ENCODE results near the gene DUSP10. TPM values are rescaled to one million over a fixed set of nuclear protein-coding genes. Genes with fewer than 3 reads are reported as not detected.

Gene DUSP10
- polyA plus RNA-seq, 3 donors, result 10.4 to 41.1 (median 12.7) TPM

- Histone ChIP-seq H2AFZ (ENCODE audit: insufficient read depth, low read depth, low read length, poor library complexity, severe bottlenecking) (no peak overlapping the region), H3K27me3 (ENCODE audit: control insufficient read depth in 2 of 2, insufficient read depth in 2 of 2, low read length in 2 of 2) (no peaks in the 10 kb centered on the region), H4K20me1 (ENCODE audit: insufficient read depth, low read length) (no peaks in the 10 kb centered on the region), H3K79me2 (ENCODE audit: insufficient read depth, low read length) (peaks cover 93% of the 10 kb centered on the region), H3K9ac (ENCODE audit: insufficient read depth, low read length, poor library complexity, severe bottlenecking) (peak overlapping the region; percentile 39), H3K9me3 (replicated peaks in 1 of 2; ENCODE audit: control insufficient read depth in 1 of 2, insufficient read depth in 1 of 2, low read length in 2 of 2) (no peaks in the 10 kb centered on the region), H3K4me3 (replicated peaks in 1 of 3; ENCODE audit: low read depth in 2 of 3, low read length in 3 of 3) (no peak overlapping the region), H3K27ac (ENCODE audit: low read depth in 1 of 2, low read length in 2 of 2) (peak overlapping the region; percentile 49 to 92), H3K4me1 (ENCODE audit: control insufficient read depth in 1 of 2, insufficient read depth in 2 of 2, low read length in 2 of 2) (peaks cover 77 to 99% of the 10 kb centered on the region in 2 donors), H3K36me3 (replicated peaks in 1 of 2; ENCODE audit: control insufficient read depth in 1 of 2, insufficient read depth in 2 of 2, low read length in 2 of 2) (no peaks in the 10 kb centered on the region), H3K4me2 (replicated peaks; ENCODE audit: extremely low read depth, low read length, poor library complexity, severe bottlenecking) (peak overlapping the region; percentile 21)
- intact Hi-C loops (cut with micrococcal nuclease), result no loop called here
- H3K4me1 Mint-ChIP-seq, result peaks cover 87% of the 10 kb centered on the region
- H3K4me3 Mint-ChIP-seq, result no peak overlapping the region
- WGBS (ENCODE audit: insufficient coverage), result no CpG with 5 or more reads among the region's 1 CpG
- TF ChIP-seq CTCF (IDR thresholded peaks at IDR 0.05), result no peak
- peaks cover 15 to 25% of the 10 kb centered on the region in 2 donors for H3K36me3 Mint-ChIP-seq
- no peaks in the 10 kb centered on the region for H3K27me3 Mint-ChIP-seq (ENCODE audit: low read depth in 3 of 3)
- H3K9me3 Mint-ChIP-seq, result no peaks in the 10 kb centered on the region
- peak; percentile 86 to 97 (median 96) for DNase-seq
- peak overlapping the region; percentile 92 to 98 (median 96) for H3K27ac Mint-ChIP-seq
Observed at GRCh38 chr1:221712198-221712684, 29.6 kb downstream of the DUSP10 start.

GRCh38 chr1:221711656-221712055 is 30.2 kb downstream of the DUSP10 start:
- Histone ChIP-seq H3K4me2 (replicated peaks; ENCODE audit: extremely low read depth, low read length, poor library complexity, severe bottlenecking) (peak overlapping the region; percentile 21), H3K9me3 (replicated peaks in 1 of 2; ENCODE audit: control insufficient read depth in 1 of 2, insufficient read depth in 1 of 2, low read length in 2 of 2) (no peaks in the 10 kb centered on the region), H3K27ac (ENCODE audit: low read depth in 1 of 2, low read length in 2 of 2) (peak overlapping the region; percentile 49 to 92), H3K79me2 (ENCODE audit: insufficient read depth, low read length) (peaks cover 93% of the 10 kb centered on the region), H3K36me3 (replicated peaks in 1 of 2; ENCODE audit: control insufficient read depth in 1 of 2, insufficient read depth in 2 of 2, low read length in 2 of 2) (no peaks in the 10 kb centered on the region), H3K27me3 (ENCODE audit: control insufficient read depth in 2 of 2, insufficient read depth in 2 of 2, low read length in 2 of 2) (no peaks in the 10 kb centered on the region), H3K9ac (ENCODE audit: insufficient read depth, low read length, poor library complexity, severe bottlenecking) (peak overlapping the region; percentile 39), H3K4me1 (ENCODE audit: control insufficient read depth in 1 of 2, insufficient read depth in 2 of 2, low read length in 2 of 2) (peaks cover 79 to 99% of the 10 kb centered on the region in 2 donors), H2AFZ (ENCODE audit: insufficient read depth, low read depth, low read length, poor library complexity, severe bottlenecking) (no peak overlapping the region), H3K4me3 (replicated peaks in 1 of 3; ENCODE audit: low read depth in 2 of 3, low read length in 3 of 3) (no peak overlapping the region), H4K20me1 (ENCODE audit: insufficient read depth, low read length) (no peaks in the 10 kb centered on the region)
- WGBS (ENCODE audit: insufficient coverage), result no CpG with 5 or more reads among the region's 1 CpG
- DNase-seq, result no peak
- Mint-ChIP-seq H3K27ac (peak overlapping the region; percentile 92 to 98 (median 96)), H3K4me3 (no peak overlapping the region), H3K36me3 (peaks cover 12 to 20% of the 10 kb centered on the region in 2 donors), H3K27me3 (ENCODE audit: low read depth in 3 of 3) (no peaks in the 10 kb centered on the region), H3K9me3 (no peaks in the 10 kb centered on the region), H3K4me1 (peaks cover 85% of the 10 kb centered on the region)
- TF ChIP-seq CTCF (IDR thresholded peaks at IDR 0.05), result no peak
- intact Hi-C loops (cut with micrococcal nuclease), result no loop called here
